ENCODE measurements around the gene PDE6A. TPM values are rescaled to one million over a fixed set of nuclear protein-coding genes. Genes with fewer than 3 reads are reported as not detected.
"Not testable (repeated sequence)": the region's sequence is repeated elsewhere in the genome, so short reads cannot be mapped to it uniquely, and the experiment has no call there.

PDE6A gene
- total RNA-seq, 6 experiments from 2014 or later: not detected

DNA sequence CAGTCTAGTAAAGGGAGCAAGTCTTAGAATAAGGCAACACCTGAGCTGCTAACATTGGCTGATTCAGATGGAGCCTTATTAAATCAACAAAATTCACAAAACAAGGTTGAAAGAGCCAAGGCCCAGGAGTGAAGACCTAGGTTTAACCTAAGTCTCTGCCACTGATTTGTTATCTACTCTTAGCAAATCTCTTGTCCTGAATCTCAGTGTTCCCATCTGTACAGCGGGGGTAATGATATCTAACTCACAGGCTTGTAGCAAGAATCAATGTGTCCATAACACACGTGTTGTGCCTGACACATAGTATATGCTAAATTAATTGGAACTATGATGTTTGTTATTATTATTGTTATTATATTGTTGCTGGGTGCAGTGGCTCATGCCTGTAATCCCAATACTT, 61.0 kb downstream of the PDE6A start:
- no peaks in the 10 kb centered on the region for H3K36me3 Mint-ChIP-seq (ENCODE audit: low read depth)
- peaks cover 24% of the 10 kb centered on the region for H3K4me1 Mint-ChIP-seq (ENCODE audit: low read depth)
- TF ChIP-seq, protein P1, sequence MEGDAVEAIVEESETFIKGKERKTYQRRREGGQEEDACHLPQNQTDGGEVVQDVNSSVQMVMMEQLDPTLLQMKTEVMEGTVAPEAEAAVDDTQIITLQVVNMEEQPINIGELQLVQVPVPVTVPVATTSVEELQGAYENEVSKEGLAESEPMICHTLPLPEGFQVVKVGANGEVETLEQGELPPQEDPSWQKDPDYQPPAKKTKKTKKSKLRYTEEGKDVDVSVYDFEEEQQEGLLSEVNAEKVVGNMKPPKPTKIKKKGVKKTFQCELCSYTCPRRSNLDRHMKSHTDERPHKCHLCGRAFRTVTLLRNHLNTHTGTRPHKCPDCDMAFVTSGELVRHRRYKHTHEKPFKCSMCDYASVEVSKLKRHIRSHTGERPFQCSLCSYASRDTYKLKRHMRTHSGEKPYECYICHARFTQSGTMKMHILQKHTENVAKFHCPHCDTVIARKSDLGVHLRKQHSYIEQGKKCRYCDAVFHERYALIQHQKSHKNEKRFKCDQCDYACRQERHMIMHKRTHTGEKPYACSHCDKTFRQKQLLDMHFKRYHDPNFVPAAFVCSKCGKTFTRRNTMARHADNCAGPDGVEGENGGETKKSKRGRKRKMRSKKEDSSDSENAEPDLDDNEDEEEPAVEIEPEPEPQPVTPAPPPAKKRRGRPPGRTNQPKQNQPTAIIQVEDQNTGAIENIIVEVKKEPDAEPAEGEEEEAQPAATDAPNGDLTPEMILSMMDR (IDR thresholded peaks at IDR 0.05): no peak
- H3K27me3 Mint-ChIP-seq (ENCODE audit: insufficient read depth): peaks cover 7% of the 10 kb centered on the region
- H3K4me3 Mint-ChIP-seq: no peak overlapping the region
- H3K27ac Mint-ChIP-seq: no peak overlapping the region
- no peaks in the 10 kb centered on the region for H3K9me3 Mint-ChIP-seq
- DNase-seq: no peak

DNA sequence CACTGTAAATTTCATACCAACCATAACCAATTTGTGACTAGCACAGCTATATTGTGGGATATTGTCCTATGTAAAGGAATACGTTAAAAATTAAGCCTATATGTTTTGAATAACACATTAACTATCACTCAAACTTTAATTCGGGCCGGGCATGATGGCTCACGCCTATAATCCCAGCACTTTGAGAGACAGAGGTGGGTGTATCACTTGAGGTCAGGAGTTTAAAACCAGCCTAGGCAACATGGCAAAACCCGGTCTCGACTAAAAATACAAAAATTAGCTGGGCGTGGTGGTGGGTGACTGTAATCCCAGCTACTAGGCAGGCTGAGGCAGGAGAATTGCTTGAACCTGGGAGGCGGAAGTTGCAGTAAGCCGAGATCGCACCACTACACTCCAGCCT, 62.0 kb downstream of the PDE6A start:
- Mint-ChIP-seq H3K4me1 (ENCODE audit: low read depth) (peaks cover 19% of the 10 kb centered on the region), H3K27me3 (ENCODE audit: insufficient read depth) (peaks cover 11% of the 10 kb centered on the region)
- not testable (repeated sequence) for H3K4me3 Mint-ChIP-seq; H3K9me3 Mint-ChIP-seq; DNase-seq; H3K27ac Mint-ChIP-seq; H3K36me3 Mint-ChIP-seq (ENCODE audit: low read depth)

DNA sequence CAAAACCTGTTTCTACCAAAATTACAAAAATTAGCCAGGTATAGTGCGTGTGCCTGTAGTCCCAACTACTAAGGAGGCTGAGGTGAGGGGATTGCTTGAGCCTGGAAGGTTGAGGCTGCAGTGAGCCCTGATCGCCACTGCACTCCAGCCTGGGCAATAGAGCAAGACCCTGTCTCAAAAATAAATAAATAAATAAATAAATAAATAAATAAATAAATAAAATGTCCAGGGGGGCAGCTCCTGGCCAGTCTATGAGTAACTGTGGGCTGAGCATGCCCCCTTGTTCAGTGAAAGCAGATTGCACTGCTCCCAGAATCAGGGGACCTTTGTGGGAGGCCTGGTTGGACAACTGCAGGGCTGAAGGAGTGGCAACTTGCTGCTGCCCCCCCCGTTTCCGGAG, 62.7 kb downstream of the PDE6A start:
- no peak overlapping the region for H3K27ac Mint-ChIP-seq
- DNase-seq: no peak
- no peak overlapping the region for H3K4me3 Mint-ChIP-seq
- peaks cover 12% of the 10 kb centered on the region for H3K27me3 Mint-ChIP-seq (ENCODE audit: insufficient read depth)
- peaks cover 12% of the 10 kb centered on the region for H3K4me1 Mint-ChIP-seq (ENCODE audit: low read depth)
- TF ChIP-seq, protein P1 (IDR thresholded peaks at IDR 0.05): no peak
- H3K36me3 Mint-ChIP-seq (ENCODE audit: low read depth): no peaks in the 10 kb centered on the region
- H3K9me3 Mint-ChIP-seq: no peaks in the 10 kb centered on the region

DNA sequence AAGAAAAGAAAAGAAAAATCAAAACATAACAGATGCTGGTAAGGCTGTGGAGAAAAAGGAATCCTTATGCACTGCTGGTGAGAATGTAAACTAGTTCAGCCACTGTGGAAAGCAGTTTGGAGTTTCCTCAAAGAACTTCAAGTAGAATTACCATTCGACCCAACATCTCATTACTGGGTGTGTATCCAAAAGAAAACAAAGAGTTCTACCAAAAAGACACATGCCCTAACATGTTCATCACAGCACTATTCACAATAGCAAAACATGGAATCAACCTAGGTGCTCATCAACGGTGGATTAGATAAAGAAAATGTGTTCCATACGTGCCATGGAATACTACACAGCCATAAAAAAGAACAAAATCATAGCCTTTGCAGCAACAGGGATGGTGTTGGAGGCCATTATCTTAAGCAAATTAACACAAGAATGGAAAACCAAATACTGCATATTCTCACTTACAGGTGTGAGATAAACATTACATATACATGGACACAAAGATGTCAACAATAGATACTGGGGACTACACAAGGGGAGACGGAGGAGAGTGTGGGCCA, 63.4 kb downstream of the PDE6A start:
- H3K36me3 Mint-ChIP-seq (ENCODE audit: low read depth): no peaks in the 10 kb centered on the region
- H3K27me3 Mint-ChIP-seq (ENCODE audit: insufficient read depth): peaks cover 14% of the 10 kb centered on the region
- DNase-seq: no peak
- no peak overlapping the region for H3K27ac Mint-ChIP-seq
- H3K4me1 Mint-ChIP-seq (ENCODE audit: low read depth): peaks cover 4% of the 10 kb centered on the region
- no peaks in the 10 kb centered on the region for H3K9me3 Mint-ChIP-seq
- TF ChIP-seq, protein P1 (IDR thresholded peaks at IDR 0.05): no peak
- no peak overlapping the region for H3K4me3 Mint-ChIP-seq

DNA sequence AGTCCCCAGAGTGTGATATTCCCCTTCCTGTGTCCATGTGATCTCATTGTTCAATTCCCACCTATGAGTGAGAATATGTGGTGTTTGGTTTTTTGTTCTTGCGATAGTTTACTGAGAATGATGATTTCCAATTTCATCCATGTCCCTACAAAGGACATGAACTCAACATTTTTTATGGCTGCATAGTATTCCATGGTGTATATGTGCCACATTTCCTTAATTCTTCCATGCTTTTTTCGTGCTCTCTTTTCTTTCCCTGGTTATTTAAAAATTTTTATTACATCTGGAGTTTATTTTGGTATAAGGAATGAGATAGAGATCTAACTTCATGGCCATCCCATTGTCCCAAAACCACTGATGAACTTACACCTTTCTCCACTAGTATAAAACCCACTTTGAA, 65.0 kb downstream of the PDE6A start:
- not testable (repeated sequence) for H3K27ac Mint-ChIP-seq; H3K36me3 Mint-ChIP-seq (ENCODE audit: low read depth); H3K9me3 Mint-ChIP-seq; H3K4me3 Mint-ChIP-seq; H3K4me1 Mint-ChIP-seq (ENCODE audit: low read depth); DNase-seq
- H3K27me3 Mint-ChIP-seq (ENCODE audit: insufficient read depth): peaks cover 17% of the 10 kb centered on the region

DNA sequence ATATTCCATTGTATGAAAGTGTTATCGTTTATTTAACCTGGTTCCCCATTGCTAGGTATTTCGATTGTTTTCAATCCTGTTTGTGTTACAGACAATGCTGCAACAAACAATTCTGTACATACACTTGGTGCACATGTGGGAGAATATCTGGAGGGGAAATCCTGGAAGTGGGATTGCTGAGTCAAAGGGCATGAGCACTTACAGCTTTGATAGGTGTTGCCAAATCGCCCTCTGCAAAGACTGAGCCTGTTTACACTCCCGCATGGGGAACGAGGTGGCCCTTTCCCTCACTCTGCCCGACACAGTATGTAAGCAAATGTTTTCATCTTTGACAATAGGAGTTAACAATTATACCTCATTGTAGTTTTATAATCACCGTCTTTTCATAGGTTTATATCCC, 66.2 kb downstream of the PDE6A start:
- no peaks in the 10 kb centered on the region for H3K36me3 Mint-ChIP-seq (ENCODE audit: low read depth)
- DNase-seq: no peak
- no peak overlapping the region for H3K27ac Mint-ChIP-seq
- peaks cover 23% of the 10 kb centered on the region for H3K27me3 Mint-ChIP-seq (ENCODE audit: insufficient read depth)
- TF ChIP-seq, protein P1 (IDR thresholded peaks at IDR 0.05): no peak
- no peak overlapping the region for H3K4me3 Mint-ChIP-seq
- no peaks in the 10 kb centered on the region for H3K4me1 Mint-ChIP-seq (ENCODE audit: low read depth)
- no peaks in the 10 kb centered on the region for H3K9me3 Mint-ChIP-seq

DNA sequence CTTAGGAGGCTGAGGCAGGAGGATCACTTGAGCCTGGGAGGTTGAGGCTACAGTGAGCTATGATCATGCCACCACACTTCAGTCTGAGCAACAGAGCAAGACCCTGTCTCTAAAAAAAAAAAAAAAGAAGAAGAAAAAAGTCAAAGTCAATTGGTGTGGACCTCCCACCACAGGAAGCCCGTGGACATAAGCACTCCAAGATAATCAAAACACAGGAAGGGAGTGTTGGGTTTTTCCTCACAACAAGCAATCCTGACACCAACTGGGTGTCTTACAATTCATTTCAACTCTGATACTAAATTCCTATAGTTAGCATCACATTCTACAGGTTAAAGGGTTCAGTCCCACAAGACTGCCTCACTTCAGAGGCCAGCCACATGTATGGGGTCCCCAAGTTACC, 70.7 kb downstream of the PDE6A start:
- peaks cover 30% of the 10 kb centered on the region for H3K27me3 Mint-ChIP-seq (ENCODE audit: insufficient read depth)
- no peak overlapping the region for H3K27ac Mint-ChIP-seq
- no peaks in the 10 kb centered on the region for H3K9me3 Mint-ChIP-seq
- TF ChIP-seq, protein P1 (IDR thresholded peaks at IDR 0.05): no peak
- no peak for DNase-seq
- H3K4me3 Mint-ChIP-seq: no peak overlapping the region
- H3K36me3 Mint-ChIP-seq (ENCODE audit: low read depth): no peaks in the 10 kb centered on the region
- no peaks in the 10 kb centered on the region for H3K4me1 Mint-ChIP-seq (ENCODE audit: low read depth)

Measured in HFFc6 (cell line).